Retina (tissue), 1 donor: ENCODE measurements around the gene CACNA1H.

Source experiments
- DNase-seq: peaks from one replicate; pipeline ENCODE4 v3.0.0-alpha.2; 2016

The CACNA1H gene

DNA sequence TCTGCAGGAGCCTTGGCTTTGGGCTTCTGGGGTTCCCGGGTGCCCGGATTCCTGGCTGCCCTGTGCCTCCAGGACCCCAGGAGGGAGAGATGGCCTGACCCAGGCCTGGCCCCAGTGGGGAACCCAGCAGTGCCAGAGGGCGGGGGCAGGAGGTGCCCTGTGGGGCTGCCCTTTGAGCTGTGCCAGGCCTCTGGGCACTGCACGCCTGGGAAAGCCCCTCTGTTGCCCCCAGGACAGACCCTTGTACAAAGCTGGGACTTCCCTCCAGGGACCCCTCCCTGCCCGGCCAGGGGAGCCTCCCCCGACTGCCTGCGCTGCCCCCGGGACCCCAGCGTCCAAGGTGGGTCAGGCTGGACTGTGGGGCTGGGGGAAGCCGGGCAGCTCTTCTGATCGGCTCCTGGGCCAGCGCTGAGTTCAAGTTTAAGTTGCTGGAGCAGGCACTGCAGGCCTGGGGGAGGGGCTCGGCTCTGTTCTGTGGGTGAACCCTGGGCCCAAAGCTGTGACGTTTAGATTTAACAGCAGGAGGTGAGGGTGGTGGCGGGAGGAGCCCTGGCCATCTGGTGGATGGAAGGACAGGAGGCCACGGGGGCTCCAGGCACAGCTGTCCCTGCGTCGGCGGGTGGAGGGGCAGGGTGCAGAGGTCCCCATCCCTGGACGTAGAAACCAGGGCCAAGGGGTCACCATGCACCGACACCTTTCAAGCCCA is 29.2 kb upstream of the CACNA1H start:
- DNase-seq, result no peak

- no peak for DNase-seq
These were observed 28.6 kb upstream of the CACNA1H start for GRCh38 chr16:1124291-1124690.

DNA sequence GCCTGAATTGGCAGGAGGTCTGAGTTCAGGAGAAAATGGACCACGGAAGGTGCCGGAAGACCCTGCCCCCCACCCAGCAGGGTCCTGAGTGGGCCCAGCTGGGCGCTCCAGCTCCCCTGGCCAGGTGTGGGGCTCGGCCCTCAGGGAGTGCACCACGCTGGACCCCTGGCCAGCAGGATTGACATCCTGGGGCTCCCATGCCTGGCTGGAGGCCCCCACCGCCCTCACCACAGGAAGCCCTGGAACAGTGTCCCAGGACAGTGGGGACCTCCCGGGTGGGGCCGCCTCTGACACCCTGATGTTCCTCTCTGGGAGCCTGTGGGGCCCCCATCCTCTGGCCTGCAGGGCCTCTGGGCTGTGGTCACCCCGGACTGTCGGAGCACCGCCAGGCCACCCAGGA is 28.1 kb upstream of the CACNA1H start:
- DNase-seq, result no peak

- peak; percentile 84 for DNase-seq
These were observed 27.4 kb upstream of the CACNA1H start for GRCh38 chr16:1125471-1125870.

- no peak for DNase-seq
These were observed 26.9 kb upstream of the CACNA1H start for GRCh38 chr16:1126044-1126443.

DNA sequence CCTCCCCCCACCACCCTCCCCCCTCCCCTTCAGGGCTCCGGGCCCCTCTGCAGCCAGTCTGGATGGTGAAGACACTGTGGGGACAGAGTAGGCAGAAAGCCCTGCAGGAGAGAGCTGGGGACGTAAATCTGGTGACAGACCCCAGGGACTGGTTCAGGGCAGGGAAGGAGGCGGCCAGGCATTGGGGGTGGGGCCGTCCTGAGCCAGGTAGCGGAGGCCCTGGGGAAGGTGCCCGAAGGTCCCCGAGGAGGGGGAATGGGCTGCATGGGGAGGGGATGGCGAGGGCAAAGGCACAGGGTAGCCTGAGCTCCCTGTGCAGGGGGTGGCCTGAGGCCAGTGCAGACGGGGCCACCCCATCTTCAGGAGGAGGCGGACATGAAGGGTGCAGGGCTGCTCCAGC is 26.3 kb upstream of the CACNA1H start:
- DNase-seq, result no peak

GRCh38 chr16:1127101-1127500 is 25.8 kb upstream of the CACNA1H start:
- no peak for DNase-seq

- DNase-seq, result no peak
These were observed 24.8 kb upstream of the CACNA1H start for GRCh38 chr16:1127971-1128715.

GRCh38 chr16:1129106-1129960 is 23.6 kb upstream of the CACNA1H start:
- no peak for DNase-seq

GRCh38 chr16:1130382-1130781 is 22.5 kb upstream of the CACNA1H start:
- DNase-seq, result no peak

GRCh38 chr16:1131378-1131994 is 21.4 kb upstream of the CACNA1H start:
- DNase-seq, result no peak

- DNase-seq, result no peak
These were observed 20.5 kb upstream of the CACNA1H start for GRCh38 chr16:1132431-1132830.

- no peak for DNase-seq
These were observed 19.6 kb upstream of the CACNA1H start for GRCh38 chr16:1133271-1133670.

DNA sequence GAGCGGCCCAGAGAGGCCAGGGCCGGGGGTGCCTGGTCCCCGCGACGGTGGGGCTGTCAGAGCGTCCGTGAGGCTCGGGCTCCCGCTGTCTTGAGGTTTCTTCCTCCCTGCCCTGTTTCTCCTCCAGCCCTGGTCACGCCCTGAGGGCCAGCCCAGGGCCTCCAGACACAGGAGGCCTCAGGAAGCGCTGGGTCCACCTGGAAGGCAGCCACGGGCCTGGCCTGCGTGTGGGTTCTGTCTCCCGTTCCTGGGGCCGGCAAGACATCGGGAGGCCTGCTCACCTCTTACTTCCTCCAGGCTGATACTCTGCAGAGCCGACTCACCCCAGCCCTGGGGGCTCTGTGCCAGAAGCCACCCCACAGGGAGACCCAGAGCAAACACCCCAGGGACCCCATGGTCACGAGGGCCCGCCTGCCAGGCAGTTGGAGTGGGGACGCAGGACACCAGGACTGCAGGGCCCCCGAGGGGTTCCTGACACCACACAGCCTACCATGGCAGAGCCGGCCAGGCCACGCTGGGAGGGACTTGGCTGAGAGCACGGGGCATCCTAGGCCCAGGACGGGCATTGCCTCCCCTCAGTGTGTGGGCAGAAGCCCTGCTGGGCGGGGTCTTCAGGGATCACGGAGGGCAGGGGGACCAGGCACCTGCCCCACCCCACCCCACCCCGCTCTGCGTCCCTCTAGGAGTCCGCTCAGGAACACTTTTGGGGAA is 18.9 kb upstream of the CACNA1H start:
- no peak for DNase-seq

DNA sequence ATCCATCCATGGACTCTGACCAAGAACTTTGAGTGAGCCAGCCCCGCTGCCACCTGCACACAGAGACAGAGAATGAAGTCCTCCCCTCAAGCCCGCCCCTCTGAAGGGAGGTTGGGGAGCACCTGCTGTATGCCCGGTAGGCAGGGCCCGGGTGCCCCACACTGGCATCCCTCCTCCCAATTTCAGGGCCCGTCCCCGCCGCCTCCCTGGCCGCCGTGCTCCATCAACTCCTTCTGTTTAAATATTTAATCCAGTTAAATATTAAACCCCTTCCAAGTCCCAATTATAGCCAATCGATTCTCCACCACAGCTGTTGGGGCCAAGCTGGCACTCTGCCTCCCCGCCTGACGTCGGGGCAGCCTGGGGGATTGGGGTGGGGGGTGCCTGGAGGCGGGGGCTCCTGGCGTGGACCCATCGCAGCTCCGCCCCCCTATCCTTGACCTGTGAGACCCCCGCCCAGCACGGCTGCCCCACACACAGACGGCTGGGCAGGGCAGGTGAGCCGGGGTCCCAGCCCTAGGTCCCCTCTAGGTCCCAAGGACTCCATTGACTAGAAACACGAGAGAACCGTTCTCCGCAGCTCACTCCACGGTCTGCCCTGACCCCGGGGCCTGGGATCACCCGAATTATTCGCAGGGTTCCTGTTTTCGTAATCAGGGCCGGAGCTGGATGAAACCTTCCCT is 18.0 kb upstream of the CACNA1H start:
- DNase-seq, result no peak

DNA sequence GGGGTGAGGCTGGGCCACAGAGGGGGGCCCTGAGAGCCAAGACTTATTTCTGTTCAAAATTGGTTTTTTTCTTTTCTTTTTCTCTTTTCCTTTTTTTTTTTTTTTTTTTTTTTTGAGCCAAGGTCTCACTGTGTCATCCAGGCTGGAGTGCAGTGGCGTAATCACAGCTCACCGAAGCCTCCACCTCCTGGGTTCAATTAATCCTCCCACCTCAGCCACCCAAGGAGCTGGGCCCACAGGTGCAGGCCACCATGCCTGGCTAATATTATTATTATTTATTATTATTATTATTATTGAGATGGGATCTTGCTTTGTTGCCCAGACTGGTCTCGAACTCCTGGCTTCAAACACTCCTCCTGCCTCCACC is 17.5 kb upstream of the CACNA1H start:
- no peak for DNase-seq

GRCh38 chr16:1137604-1138003 is 15.3 kb upstream of the CACNA1H start:
- no peak for DNase-seq

- DNase-seq, result no peak
These were observed 12.2 kb upstream of the CACNA1H start for GRCh38 chr16:1140582-1141162.

- no peak for DNase-seq
These were observed 11.7 kb upstream of the CACNA1H start for GRCh38 chr16:1141191-1141590.

GRCh38 chr16:1141716-1142115 is 11.2 kb upstream of the CACNA1H start:
- DNase-seq, result no peak

GRCh38 chr16:1142911-1143310 is 10.0 kb upstream of the CACNA1H start:
- no peak for DNase-seq
